Epithelial cell of esophagus (primary cell): ENCODE results near the gene SLC23A2.
A peak's percentile ranks its signal among the peaks of the same experiment; 100 is the strongest.

Source experiments
- DNase-seq: peaks from one replicate; pipeline ENCODE4 v3.0.0; 2010; ENCODE audit warnings: low read depth
- H3K4me3 ChIP-seq: 2 replicates; pipeline ENCODE4 v1.5.1; 2011; ENCODE audit warnings: mild to moderate bottlenecking, low read length, control low read depth
- TF ChIP-seq, protein P1 (sequence below): IDR thresholded peaks from 2 replicates; pipeline ENCODE4 v1.5.1; 2011; ENCODE audit warnings: low read depth, mild to moderate bottlenecking, low read length, control low read depth, inconsistent platforms; ENCODE audit not compliant: insufficient read depth; ENCODE audit errors: missing control alignments

The SLC23A2 gene

DNA sequence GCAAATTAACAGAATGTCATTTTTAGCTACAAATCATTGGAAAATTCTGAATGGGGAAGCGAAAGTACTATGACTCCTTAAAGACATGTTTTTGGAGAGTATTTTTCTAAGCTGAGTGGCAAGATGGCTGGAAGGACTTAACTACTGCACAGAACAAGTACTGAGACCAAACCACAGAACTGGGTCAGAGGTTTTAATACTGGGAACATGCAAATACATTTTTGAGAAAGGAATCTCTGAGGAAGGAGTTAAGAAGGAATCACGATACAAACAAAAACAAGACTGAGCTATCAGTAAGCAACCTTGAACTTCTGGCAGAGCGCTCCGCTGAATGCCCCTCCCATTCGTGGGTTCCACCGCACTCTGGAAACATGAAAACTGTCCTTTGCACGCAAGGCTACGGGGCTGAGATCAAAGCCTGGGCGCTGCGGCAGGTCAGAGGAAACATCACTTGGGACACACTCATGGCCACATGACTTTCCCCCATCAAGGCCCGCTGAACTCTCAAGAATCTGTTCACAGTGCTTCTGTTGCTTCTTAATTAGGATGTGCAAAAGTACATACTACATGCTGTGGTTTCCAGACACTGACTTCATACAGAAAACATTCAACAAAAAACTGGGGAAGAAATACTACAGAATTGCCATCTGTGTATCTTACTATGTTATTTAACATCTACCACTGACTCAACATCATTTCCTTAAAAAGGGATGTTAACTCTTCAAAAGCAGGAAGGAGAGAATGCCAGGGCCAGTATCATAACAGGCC, 27.8 kb downstream of the SLC23A2 start:
- H3K4me3 ChIP-seq = no peak overlapping the region
- TF ChIP-seq, protein P1, sequence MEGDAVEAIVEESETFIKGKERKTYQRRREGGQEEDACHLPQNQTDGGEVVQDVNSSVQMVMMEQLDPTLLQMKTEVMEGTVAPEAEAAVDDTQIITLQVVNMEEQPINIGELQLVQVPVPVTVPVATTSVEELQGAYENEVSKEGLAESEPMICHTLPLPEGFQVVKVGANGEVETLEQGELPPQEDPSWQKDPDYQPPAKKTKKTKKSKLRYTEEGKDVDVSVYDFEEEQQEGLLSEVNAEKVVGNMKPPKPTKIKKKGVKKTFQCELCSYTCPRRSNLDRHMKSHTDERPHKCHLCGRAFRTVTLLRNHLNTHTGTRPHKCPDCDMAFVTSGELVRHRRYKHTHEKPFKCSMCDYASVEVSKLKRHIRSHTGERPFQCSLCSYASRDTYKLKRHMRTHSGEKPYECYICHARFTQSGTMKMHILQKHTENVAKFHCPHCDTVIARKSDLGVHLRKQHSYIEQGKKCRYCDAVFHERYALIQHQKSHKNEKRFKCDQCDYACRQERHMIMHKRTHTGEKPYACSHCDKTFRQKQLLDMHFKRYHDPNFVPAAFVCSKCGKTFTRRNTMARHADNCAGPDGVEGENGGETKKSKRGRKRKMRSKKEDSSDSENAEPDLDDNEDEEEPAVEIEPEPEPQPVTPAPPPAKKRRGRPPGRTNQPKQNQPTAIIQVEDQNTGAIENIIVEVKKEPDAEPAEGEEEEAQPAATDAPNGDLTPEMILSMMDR = no peak
- peak; percentile 21 for DNase-seq

GRCh38 chr20:4972506-4973251, 28.6 kb downstream of the SLC23A2 start:
- TF ChIP-seq, protein P1 = no peak
- no peak overlapping the region for H3K4me3 ChIP-seq

DNA sequence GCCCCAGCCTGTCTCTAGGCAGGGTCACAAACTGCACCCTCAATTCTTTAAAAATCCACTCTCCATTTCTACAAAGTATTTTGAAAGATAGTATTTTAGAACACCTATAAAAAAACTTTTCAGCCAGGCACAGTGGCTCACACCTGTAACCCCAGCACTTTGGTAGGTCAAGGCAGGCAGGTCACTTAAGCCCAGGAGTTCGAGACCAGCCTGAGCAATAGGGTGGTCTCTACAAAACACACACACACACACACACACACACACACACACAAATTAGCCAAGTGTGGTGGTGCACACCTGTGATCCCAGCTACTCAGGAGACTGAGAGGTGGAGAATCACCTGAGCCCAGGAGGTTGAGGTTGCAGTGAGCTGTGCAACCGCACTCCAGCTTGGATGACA, 30.2 kb downstream of the SLC23A2 start:
- TF ChIP-seq, protein P1 = no peak
- H3K4me3 ChIP-seq = no peak overlapping the region
- no peak for DNase-seq

More at GRCh38 chr20:4972506-4973251, 28.6 kb downstream of the SLC23A2 start:
- no peak for DNase-seq

GRCh38 chr20:4967752-4968477, 33.4 kb downstream of the SLC23A2 start:
- H3K4me3 ChIP-seq = no peak overlapping the region
- TF ChIP-seq, protein P1 = no peak
- no peak for DNase-seq

- DNase-seq = peak; percentile 42
- no peak overlapping the region for H3K4me3 ChIP-seq
- TF ChIP-seq, protein P1 = no peak
Measured at GRCh38 chr20:4966826-4967751, 34.2 kb downstream of the SLC23A2 start.

DNA sequence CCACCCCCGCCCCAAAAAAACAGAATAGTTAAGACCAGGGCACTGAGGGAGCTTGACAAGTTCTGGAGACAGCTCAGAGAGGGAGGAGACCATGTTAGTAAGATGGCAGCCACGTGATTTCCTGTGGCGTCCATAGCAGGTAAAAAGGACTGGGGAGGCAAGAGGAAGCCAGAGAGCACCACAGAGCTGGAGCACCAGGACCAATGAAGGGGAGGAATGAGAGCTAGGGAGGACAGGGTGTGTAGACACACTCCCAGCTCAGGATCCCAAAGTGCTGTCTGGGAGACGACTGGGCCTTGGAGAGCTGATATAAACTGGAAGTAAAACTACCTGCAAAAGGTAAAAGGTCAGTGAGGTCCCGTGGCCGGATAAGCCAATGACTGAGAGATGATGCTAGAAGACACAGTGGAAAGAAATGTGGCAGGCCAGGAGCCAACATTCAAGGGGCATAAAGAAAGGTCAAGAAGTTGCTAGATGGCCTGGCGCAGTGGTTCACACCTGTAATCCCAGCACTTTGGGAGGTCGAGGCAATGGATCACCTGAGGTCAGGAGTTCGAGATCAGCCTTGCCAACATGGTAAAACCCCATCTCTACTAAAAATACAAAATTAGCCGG, 39.0 kb downstream of the SLC23A2 start:
- TF ChIP-seq, protein P1 = no peak
- no peak overlapping the region for H3K4me3 ChIP-seq
- no peak for DNase-seq
